Fibroblast of skin of right biceps (primary cell): ENCODE data around the gene CEP89.
"Not testable (repeated sequence)": the region's sequence is repeated elsewhere in the genome, so short reads cannot be mapped to it uniquely, and the experiment has no call there.

Source experiments
- DNase-seq: peaks from one replicate; pipeline ENCODE4 v3.0.0-alpha.2; 2013

Gene CEP89

GRCh38 chr19:32945260-32945659, 26.5 kb downstream of the CEP89 start:
- no peak for DNase-seq

GRCh38 chr19:32941273-32941672, 30.5 kb downstream of the CEP89 start:
- DNase-seq, result not testable (repeated sequence)

- no peak for DNase-seq
Measured at GRCh38 chr19:32936065-32936464, 35.7 kb downstream of the CEP89 start.

GRCh38 chr19:32935629-32936028, 36.1 kb downstream of the CEP89 start:
- DNase-seq, result no peak

DNA sequence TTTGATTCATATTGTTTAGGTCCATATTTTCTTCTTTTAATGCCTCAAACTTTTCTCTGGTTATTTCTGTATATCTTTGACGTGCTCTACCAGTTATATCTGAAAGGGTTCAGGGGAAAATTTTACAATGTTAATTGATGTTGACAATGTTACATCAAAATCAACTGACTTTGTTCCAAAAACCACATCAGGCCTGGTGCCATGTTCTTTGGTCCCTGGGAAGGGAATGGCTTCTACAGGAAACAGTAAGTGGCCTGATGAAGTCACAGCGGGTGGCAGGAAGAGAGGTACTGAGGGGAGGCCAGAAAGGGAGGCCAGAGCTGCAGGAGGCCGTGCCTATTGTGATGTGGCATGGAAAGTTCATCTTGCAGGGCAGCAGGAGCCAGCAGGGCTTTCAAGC, 38.2 kb downstream of the CEP89 start:
- no peak for DNase-seq

DNA sequence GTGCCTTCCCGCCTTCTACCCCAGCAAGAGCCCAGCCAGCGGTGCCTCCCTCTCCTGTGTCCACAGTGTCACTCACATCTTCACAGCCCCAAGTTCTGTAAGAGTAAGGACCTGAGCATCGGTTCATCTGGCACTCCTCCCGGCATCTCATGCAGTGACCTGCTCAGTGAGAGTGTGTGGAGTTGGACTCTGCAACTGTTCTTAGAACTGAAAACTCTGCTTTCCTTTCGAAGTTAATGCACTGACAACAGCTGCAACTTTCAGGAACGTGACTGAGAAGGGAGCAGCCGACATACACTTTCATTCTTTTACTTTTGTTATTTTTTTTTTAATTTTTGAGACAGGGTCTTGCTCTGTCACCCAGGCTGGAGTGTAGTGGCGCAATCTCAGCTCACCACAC, 41.2 kb downstream of the CEP89 start:
- DNase-seq, result no peak

- no peak for DNase-seq
Measured at GRCh38 chr19:32928806-32929205, 43.0 kb downstream of the CEP89 start.

- peak; percentile 3 for DNase-seq
Measured at GRCh38 chr19:32924200-32924599, 47.6 kb downstream of the CEP89 start.

- DNase-seq, result no peak
Measured at GRCh38 chr19:32921624-32922023, 50.1 kb downstream of the CEP89 start.

DNA sequence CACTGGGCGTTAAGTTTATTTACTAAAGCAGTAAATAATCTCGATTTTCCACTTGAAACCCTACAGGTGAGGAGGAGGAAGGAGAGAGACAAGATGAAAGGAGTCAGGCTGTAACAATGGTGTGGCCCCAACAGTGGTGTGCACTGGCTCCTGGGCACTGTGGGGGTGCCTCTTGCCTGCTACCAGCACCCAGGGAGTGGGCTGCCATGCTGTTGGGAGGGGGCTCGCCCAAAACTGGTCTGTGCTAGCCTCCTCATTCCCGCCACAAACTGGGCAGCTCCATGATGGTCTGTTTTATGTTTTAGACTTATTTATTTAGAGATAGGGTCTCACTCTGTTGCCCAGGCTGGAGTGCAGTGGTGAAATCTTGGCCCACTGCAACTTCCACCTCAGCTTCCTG, 52.4 kb downstream of the CEP89 start:
- no peak for DNase-seq

- no peak for DNase-seq
Measured at GRCh38 chr19:32917616-32917996, 54.2 kb downstream of the CEP89 start.

DNA sequence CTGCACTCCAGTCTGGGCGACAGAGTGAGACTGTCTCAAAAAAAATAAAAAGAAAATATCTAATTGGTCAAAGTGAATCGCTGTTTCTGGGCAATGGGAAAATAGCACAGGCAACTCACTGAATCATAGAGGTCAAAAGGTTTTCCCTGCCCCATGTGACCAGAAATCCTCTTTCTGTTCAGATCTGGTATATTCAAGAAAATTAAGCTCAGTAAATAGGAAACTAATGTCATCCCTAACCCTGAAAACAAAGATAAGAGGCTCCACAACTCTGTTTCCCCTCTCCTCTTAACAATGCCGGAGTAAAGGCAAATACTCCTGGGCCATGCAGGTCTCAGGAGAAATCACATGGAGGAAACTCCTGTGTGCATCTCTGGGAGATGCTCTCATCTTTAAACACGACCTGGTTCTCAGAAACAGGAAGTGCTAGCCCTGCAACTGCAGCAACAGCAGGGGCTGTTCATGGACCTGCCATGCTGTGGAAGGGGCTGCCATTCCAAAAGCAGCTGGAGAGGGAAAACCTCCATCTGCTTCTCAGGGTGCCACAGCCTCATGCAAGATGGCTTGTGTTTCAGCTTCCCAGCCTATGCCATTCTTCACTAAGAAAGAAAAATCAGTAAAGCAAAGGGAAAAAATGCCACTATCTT, 54.7 kb downstream of the CEP89 start:
- no peak for DNase-seq

- no peak for DNase-seq
Measured at GRCh38 chr19:32914879-32915660, 56.7 kb downstream of the CEP89 start.

GRCh38 chr19:32911467-32911866, 60.3 kb downstream of the CEP89 start:
- no peak for DNase-seq

DNA sequence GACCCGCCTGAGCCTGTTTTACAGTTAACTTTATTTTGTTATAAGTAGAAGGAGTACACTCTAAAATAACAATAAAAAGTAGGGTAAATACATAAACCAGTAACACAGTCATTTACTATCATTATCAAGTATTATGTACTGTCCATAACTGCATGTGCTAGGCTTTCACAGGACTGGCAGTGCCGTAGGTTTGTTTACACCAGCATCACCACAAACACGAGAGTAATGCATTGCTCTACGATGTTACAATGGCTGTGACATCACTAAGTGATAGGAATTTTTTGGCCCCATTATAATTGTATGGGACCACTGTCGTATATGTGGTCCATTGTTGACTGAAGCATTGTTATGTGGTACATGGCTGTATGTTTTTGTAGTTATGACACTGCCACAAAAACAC, 60.9 kb downstream of the CEP89 start:
- DNase-seq, result no peak

DNA sequence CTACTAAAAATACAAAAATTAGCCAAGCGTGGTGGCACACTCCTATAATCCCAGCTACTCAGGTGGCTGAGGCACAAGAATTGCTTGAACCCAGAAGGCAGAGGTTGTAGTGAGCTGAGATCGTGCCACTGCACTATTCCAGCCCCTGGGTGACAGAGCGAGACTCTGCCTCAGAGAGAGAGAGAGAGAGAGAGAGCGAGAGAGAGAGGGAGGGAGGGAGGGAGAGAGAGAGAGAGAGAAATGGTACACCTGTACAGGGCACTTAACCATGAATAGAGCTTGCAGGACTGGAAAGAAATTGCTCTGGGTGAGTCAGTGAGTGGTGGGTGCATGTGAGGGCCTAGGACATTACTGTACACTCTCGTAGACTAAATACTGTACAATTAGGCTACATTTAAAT, 61.7 kb downstream of the CEP89 start:
- DNase-seq, result no peak

DNA sequence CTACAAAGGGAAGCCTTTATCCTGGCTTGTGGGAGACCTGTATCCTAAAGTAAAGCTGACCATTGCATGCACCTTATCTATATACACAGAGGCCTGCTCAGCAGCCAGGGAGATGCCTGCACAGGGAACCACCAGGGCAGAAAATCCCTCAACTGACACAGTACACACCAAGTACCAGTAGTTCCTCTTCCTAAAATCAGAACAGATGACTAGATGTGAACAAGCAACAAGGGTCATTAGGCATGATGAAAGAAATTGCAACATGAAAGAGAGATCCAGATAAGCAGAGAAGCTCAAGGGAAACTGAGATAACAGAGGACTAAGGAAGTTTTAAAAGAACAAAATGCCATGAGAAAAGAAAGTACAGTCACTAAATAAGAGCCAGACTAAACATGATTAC, 62.5 kb downstream of the CEP89 start:
- DNase-seq, result no peak

DNA sequence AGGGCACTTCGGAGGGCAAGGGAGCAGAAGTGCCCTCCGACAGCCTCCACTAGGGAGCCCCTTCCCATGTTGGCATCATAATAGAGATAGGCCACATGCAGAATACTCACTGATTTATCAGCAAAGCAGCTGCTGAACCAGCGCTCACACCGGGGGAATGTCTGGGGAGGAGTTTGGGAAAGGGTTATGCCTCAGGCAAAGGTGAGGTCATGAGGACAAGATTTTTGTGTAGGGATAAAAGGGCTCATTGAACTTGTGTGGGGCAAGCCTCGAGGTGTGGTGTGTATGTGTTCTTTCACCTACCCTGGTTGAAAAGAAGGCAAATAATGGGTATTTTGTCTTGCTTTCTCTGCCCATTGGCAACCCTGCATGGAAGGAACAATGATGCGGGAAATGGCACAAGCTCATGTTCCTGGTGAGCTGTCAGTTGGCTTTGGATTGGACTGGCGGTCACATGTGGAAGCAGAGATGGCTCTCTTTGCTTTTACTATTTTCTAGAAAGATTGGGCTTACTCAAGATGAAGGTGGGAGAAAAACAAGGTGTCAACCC, 63.0 kb downstream of the CEP89 start:
- no peak for DNase-seq

GRCh38 chr19:32902448-32902847, 69.3 kb downstream of the CEP89 start:
- DNase-seq, result no peak

DNA sequence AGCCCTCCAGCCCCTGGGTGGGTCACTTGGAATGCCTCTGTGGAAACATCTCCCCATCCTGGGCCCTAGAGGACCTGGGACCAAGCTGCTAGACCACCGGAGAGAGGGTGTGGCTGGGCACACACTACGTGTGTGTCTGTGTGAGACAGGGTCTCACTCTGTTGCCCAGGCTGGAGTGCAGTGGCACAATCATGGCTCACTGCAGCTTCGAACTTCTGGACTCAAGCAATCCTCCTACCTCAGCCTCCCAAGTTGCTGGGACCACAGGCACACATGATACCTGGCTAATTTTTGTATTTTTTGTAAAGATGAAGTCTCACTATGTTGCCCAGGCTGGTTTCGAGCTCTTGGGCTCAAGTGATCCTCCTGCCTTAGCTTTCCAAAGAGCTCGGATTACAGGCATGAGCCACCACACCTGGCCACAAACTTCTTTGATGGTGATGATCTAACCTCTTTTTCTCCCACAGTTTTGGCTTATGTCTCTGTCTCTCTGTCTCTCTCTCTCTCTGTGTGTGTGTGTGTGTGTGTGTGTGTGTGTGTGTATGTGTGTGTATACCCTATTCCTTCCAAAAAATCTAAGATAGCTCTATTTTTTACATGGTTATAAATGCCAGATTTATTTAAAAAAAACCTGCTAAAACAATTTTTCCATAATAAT, 70.1 kb downstream of the CEP89 start:
- DNase-seq, result no peak

DNA sequence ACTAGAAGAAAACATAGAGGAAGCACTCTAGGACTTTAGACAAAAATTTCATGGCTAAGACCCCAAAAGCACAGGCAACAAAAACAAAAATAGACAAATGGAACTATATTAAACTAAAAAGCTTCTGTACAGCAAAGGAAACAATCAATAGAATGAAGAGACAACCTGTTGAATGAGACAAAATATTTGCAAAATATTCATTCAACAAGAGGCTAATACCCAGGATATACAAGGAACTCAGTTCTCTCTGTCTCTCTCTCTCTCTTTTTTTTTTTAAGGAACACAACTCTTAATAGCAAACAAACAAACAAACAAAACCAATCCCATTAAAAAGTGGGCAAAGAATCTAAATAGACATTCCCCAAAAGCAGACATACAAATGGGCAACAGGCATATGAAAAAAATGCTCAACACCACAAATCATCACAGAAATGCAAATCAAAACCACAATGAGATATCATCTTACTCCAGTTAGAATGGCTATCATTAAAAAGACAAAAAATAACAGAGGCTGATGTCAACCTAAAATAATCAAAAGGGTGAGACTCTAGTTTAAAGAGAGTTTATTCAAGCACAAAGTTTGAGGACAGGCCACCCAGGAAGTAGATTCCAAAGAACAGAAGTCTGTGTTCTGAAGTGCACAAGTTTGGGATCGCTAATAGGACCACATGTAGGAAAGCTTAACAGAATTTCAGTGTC, 75.1 kb downstream of the CEP89 start:
- peak; percentile 24 for DNase-seq

DNA sequence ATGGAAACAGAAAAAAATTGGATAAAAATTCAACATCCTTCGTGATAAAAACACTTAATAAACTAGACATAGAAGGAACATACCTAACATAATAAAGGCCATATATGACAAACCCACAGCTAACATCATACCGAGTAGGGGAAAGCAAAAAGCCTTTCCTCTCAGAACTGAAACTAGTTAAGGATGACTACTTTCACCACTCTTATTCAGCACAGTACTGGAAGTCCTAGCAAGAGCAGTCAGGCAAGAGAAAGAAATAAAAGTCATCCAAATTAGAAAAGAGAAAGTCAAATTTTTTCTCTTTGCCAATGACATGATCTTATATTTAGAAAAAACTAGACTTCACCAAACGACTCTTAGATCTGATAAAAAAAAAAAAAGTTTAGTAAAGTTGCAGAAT, 76.4 kb downstream of the CEP89 start:
- DNase-seq, result no peak

GRCh38 chr19:32891609-32892008, 80.1 kb downstream of the CEP89 start:
- DNase-seq, result no peak
